Eye (tissue), 1 donor: Measurements from ENCODE around the gene FAM210A.

ENCODE experiments used
- DNase-seq: peaks from one replicate; pipeline ENCODE4 v3.0.0-alpha.2; 2015

The FAM210A gene

DNA sequence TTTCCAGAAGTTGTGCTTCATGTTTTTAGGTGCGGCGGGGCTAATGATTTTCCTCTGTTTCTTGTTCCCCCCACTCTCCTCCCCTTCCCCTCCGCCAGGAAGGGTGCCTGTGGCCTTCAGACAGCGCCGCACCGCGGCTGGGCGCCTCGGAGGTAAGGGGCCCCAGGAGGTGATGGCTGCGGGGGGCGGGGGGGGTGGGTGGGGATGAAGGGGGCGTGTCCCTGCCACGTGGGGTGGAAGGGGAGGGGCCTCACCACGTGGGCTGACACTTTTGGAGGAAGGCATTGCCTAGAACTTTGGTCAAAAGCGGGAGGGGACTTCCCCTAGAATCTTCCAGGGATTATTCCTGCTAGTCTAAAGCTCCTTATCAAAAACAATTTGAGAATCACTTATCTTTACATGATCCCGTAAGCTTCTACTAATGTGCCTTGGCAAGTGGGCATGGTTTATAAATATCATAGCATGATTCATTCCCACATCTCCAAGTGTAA is 83.1 kb downstream of the FAM210A start:
- no peak for DNase-seq

DNA sequence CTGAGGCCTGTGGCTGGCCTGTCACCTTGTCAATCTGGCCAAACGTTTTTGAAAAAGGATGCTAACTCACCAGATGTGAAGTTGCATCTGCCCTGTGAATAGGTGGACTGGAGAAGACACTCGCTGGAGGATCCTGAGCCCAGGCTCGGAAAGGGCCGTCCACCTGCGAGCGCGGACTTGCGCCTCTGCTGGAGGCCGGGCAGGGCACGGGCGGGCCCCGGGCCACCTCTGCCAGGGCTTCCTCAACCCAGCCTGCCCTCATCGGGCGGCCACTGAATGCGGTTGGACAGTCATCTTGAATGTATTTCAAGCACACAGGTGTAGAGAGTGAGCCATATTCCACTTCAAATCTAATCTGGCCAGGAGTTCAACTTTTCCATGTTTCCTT is 83.9 kb downstream of the FAM210A start:
- DNase-seq = no peak

DNA sequence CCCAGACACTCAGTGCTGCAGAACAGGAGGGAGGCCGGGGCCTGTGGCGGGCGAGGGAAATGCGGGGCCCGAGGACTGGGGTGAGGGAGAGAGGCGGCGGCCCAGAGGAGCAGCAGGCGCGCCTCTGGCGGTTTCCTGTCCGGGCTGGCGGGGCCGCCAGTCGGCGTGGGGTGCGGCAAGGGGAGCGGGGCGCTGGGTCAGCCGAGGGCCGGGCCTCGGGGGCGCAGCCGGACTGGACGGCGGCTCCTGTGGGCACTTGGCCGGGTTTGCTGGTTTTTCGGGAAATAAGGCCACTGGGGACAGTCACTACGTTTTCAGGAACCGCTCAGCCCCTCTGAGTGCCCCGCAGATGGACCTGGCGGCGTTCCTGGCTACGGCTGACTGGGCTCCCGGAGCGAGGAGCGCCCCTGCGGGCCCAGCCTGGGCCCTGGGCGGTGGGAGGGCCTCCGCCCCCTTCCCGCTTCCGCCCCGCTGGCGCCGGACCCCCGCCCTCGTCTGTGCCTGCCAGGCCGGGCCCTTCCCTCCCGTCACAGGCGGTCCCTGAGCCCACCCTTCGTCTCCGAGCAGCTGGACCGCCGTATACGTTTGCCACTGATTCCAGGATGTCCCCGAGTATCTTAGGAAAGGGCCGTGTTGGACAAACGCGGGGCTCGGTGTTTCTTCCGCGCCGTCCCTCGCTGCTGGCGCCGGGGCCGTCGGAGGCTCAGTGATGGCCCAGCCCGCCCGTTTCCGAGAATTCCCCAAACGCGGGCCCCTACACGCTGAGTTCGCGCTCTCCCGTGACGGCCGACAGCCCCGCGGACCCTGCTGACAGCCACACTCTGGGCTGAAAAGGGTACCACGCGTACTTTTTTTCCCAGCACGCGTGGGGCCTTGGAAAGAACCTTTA is 84.6 kb downstream of the FAM210A start:
- peak; percentile 76 for DNase-seq

DNA sequence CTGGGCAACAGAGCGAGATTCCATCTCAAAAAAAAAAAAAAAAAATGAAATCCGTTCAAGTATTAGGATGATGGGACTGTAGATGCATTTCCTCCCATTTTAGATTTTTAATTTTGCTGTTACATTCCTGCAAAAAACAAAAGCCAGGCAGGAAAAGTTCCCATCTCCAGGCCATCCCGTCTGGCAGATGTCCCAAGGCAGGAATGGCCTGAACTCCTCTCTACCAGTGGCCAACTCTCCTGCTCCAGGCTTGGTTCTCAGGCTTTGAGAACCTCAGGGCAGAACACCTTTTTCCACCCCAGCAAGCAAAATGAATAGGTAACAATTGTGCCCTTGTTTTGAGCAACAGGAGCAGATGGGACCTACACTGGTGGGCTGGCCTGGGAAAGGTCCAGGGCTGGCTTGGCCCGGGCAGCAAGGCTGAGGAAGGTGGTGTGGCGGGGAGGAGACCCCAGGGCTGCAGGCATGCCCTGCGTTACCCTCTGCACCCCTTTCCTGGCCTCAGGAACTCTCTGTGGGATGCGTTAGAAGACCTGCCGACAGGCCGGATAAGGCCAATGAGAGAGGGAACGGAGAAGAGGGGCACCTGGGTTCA is 86.0 kb downstream of the FAM210A start:
- DNase-seq = no peak

DNA sequence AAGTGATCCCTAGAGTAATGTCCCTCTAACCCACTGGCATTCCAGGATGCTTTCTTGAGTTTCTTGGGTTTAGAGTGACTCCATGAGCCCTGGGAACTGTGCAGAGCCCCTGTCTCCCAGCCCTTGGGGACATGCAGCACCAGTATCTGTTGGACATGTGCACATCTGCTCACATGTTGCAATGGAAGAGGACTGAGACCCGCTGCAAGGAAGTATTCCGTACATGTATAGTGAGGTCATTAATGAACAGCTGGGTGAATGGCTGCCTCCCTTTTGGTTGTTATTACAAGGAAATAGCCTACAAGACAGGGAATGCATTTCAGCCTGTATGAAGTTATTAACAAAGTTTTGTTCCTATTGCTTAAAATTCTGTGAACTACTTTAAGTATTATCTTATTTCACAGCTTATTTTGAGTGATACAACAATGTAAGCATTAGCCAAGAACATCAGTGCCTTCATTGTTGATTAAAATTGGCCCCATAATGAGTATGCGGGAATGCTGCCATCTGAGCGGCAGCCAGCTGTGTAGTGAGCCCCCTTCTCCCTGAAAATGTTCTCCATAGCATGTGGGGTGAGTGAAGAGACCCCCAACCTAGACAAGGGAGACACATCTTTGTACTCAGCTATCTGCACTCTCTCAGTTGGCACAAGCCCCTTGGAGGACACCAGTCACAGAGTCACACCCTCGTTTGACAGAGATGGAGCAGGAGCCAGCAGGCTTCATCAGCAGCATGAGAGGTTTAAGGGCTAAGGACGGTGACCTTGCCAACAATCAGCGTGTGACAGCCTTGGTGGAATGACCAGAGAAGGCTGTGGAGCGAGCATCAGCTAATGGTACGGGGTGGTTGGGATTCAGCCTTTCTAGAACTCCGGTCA is 87.4 kb downstream of the FAM210A start:
- DNase-seq = no peak

DNA sequence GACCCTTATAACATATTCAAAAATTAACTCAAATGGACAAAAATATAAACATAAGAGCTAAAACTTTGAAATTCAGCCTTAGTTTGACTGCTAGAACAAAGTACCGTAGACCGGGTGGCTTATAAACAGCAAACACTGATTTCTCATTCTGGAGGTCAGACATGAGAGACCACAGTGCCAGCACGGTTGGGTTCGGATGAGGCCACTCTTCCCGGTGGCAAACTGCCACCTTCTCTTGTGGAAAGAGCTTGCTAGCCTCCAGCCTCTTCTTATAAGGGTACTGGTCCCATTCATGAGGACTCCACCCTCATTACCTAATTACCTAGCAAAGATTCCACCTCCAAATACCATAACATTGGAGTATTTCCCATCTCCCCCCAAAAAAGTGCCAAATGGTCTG is 91.3 kb downstream of the FAM210A start:
- no peak for DNase-seq

- no peak for DNase-seq
Observed at GRCh38 chr18:13633700-13634099, 92.7 kb downstream of the FAM210A start.

DNA sequence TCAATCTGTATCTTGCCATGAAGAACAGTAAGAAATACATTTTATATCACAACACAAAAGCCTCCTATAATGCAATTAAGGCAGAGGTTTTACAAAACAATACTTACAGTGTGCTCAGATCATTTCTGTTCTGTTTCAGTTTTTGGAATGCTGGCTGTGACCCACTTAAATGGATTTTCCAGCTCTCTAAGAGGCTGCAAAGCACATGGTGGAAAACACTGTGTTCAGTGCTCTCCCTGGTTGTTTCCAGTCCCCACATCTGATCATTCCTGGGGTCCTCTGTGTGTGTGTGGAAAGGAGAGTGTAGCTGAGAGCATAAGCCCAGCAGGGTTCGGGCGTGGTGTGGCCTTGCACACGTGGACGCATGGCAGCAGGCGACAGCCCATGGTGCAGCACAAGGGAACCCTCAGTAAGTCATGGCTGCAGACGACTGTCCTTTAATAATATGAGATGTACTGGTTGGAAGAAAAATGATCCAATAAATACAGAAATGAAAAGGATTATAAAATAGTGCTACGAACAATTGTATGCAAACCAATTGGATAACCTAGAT is 95.6 kb downstream of the FAM210A start:
- no peak for DNase-seq

DNA sequence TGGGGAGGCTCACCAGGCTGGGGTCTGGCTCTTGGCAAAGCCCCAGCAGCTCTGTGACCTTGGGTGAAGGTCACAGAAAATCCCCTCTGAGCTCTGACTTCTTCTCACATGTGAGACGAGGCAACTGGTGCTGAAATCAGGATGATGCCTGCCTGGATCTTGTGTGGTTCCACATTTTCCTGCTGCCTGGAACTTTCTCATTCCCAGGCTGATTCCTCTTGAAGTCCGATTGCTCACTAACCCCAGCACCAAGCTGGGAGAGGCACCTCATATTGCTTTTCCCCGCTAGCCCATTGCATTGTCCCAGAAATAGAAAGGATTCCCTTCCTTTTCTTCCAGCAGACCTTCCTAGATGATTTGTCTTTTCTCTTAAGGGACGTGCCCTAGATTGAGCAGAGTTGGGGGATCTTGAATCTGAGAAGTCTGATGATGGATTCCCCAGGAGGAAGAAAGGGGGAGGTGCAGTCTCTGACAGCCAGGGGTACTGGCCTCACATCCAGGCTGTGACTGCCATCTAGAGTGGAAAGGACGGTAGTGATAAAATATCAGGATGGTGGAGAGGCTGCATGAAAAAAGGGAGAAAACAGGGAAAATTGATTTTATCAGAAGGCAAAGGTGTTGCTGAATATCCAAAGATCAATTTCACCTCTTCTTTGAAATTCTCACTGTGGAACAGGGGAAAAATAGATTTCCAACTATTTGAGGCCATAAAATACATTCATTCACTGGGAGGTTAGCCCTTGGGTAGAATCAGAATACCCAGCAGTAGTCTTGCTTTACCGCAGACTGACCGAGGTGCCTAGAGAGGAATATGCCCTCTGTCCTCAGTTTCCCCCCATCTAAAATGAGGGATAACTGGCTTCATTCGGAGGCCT is 96.3 kb downstream of the FAM210A start:
- peak; percentile 94 for DNase-seq

GRCh38 chr18:13628211-13628610 is 98.1 kb downstream of the FAM210A start:
- DNase-seq = peak; percentile 50

DNA sequence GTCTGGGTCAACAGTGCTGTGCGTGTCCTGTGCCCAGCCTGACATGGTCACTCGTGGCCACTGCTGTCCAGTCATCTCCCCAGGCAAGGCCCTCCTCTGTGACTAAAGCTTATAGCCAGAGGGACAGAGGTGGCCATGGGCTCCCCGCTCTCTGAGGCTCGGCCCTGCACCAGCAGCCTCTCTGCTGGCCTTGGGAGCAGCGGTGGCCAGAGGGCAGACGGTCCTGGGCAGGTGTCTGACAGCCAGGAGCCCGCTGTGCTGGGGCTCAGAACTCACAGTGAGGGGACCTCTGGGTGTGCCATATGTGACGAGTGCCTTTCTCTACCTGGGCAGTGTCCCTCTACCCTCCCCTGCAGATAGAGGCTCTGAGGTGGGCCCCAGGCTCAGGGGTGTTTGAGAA is 98.7 kb downstream of the FAM210A start:
- peak; percentile 6 for DNase-seq

DNA sequence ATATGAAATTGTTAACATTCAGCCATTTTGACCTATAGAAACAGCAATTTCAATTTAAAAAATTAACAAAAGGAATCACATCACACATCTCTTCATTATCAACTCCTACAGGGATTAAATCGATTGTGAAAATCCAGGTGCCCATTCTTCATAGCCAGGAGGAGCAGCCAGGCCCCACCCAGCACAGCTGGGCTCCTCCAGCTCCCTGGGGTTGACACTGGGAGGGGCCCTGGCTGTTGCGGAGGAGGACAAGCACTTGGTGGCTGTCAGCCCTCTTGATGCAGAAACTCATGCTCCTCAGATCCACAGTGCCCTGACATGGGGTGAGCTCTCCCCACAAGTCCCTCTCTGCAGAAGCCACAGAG is 99.8 kb downstream of the FAM210A start:
- no peak for DNase-seq

DNA sequence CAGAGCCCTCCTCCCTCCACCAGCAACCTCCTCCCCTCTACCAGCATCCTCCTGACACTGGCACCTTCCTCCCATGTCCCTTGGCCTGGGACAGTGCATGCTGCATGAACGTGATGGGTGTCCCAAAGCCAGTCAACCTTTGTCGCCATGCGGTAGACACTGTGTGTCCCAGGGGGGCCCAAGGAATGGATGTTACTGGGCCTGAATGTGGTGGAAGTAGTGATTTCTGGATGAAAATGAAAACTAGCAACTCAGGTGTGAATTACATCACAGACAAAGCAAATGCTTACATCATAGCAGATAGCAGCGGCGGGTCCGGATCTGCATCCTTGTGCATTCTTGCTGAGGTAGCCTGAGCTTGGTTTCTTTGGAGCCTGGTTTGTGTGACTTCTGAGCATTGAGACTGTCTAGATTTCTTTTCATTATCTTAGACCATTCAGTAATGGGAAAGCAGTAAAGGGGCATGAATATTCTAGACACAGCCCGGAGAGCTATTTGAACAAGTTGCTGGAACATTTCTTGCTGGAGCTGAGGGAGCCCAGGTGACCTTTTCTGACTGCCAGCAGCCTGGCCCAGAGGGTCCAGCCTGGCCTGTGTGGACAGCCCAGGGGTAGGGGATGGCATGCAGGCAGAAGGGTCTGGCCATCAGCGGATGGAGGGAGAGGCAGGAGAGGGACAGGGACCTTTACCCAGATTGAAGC is 100.4 kb downstream of the FAM210A start:
- no peak for DNase-seq

- DNase-seq = no peak
Observed at GRCh38 chr18:13625355-13625754, 101.0 kb downstream of the FAM210A start.

DNA sequence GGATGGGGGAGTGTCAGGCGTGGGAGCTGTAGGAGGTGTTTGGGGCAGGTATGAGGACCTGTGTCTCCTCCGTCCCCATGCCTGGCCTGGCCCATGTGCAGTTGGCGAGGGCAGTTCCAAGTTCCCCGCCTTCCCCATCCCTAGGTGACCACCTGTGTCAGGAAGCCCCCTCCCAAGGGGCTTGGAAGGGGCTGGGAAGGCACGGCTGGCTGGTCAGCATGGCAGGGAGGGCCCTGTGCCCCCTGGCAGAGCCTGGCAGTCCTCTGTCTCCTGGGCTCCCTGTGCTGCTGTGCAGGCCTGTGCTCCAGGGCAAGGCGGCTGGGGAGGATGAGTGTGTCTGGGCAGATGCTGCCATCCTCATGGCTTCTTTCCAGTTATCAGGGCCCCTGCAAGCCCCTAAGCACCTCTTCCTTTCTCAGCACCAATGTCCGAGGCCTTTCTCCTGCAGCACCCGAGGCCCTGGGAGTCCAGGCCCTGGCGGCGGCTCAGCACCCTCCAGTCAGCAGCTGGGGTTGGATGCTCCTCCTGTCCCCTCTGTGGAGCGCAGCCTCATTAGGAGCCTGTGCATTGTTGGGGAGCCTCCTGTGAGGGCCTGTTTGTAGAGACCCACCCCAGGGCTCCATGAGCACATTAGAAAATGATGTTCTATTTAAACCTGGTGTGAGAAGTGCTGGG is 101.7 kb downstream of the FAM210A start:
- no peak for DNase-seq

DNA sequence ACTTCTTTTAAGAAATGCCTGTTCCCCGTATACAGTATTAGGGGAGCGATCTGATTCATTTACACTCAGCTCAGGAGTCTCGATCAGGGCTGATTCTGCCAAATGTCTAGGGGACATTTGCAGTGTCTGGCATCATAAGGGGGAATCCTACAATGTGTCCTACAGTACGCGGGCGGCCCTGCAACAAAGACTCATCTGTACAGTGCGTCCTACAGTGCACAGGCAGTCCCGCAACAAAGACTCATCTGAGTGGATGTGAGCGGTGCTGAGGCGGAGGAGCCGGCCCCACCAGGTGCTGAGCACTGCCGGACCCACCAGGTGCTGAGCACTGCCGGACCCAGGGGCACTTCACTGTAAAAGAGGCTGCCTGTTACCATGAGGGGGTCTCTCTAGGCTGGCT is 102.5 kb downstream of the FAM210A start:
- DNase-seq = no peak

DNA sequence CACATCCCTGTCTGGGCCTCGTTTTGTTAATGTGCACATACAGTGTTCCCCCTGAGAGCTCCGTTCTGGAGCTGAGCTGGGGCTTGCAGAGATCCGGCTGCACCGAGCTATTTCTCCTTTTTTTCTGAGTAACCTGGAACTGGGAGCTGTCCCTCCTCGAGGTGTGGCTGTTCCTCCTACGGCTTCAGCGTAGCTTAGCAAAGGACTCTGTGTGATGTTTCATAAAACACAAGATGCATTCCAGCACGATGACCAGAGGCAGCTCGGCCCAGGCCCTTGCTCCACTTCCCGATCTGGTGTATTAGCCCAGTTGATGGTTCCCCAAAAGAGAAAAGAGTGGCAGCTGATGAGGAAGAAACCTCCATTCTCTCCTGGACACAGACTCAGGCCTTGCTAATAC is 103.0 kb downstream of the FAM210A start:
- DNase-seq = no peak

GRCh38 chr18:13622751-13623150 is 103.6 kb downstream of the FAM210A start:
- DNase-seq = no peak

- DNase-seq = peak; percentile 16
Observed at GRCh38 chr18:13621886-13622619, 104.3 kb downstream of the FAM210A start.

DNA sequence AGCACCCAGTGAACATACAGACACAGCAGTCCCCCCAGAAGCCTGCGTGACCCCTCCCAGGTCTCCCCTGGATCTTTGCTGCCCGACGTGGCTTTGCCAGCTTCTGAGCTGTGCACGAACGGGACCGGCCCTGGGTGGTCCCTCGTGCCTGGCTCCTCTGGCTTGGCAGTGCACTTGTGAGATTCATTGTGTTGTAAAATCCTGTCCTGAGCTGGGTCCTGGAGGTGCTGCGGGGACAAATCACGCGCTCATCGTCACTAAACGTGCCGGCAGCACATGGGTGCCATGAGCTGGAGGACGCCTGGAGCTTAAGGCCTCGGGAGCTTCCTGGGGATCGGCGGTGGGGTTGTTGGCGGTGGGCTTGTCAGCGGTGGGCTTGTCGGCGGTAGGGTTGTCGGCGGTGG is 104.9 kb downstream of the FAM210A start:
- DNase-seq = no peak
